HG03354 (cell line): ENCODE data around the gene AKAP13.

ENCODE experiments used
- ATAC-seq: cut with Tn5 transposase; IDR thresholded peaks from one replicate; pipeline ENCODE4 v1.9.1; 2021; ENCODE audit warnings: mild to moderate bottlenecking; ENCODE audit not compliant: unreplicated experiment, poor library complexity, severe bottlenecking

AKAP13 gene

DNA sequence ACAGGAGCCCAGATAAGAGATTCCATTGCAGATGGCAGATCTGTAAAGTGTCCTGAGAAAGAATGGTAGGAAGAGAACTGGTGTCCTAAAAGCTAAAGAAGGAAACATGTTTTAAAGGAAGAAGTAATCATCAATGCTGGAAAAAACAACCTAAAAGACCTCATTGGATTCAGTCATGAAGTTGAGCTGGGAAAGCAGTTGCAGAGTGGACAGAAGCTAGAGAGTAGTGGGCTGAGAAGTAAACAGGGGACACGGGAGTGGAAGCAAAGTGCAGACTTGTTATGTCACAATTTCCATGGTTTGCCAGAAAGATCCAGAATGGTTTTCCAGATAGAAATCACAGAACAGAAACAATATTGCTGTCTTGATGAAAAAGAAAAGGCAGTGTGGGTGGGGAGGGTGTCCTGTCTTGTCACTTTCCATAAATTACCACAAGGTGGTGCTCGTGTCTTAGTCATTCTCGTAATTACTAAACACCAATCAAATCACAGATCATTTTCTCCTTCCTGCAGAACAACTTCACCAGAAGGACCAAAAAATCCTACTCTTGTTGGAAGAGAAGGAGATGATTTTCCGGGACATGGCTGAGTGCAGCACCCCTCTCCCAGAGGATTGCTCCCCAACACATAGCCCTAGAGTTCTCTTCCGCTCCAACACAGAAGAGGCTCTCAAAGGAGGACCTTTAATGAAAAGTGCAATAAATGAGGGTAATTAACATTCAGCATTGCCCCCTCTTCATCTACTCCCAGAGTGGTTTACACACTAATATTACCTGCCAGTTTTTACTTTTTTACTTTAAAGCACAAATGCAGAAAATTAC lies 349.8 kb downstream of the AKAP13 start:
- peak; percentile 85 for ATAC-seq

DNA sequence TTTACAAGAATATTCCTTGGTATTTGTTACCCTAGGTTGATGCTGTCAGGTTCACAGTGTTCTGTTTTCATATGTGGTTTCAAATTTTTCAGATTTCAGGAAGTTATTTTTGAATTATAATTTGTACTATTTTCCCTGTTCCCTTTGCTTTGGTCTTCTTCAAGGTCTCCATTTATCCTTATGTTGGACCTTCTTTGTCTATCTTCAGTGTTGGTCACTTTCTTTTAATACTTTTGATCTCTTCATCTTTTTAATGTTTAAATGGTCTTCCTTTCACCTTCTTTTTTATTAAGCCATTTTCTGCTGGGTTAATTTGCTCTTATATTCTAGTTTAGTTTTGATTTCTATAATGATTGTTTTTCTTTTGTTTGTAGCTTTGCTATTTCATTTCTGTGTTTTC lies 353.0 kb downstream of the AKAP13 start:
- ATAC-seq: no peak

DNA sequence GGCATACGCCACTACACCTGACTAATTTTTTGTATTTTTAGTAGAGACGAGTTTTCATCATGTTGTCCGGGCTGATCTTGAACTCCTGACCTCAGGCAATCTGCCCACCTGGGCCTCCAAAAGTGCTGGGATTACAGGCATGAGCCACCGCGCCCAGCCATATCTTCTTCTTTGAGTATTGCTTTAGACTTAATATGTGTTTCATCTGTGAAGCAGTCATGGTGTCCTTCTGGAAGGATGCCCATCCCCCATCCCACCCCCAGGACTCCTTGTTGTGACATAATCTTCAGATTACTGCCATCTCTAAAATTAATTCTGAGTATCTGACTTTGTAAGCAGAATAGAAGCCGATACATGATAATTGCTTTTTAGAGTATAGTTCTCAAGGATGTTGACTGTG lies 356.7 kb downstream of the AKAP13 start:
- no peak for ATAC-seq

DNA sequence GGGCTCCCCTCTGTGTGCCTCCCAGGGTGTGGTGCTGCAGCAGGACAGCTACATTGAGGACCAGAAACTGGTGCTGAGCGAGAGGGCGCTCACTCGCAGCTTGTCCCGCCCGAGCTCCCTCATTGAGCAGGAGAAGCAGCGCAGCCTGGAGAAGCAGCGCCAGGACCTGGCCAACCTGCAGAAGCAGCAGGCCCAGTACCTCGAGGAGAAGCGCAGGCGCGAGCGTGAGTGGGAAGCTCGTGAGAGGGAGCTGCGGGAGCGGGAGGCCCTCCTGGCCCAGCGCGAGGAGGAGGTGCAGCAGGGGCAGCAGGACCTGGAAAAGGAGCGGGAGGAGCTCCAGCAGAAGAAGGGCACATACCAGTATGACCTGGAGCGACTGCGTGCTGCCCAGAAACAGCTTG lies 360.6 kb downstream of the AKAP13 start:
- ATAC-seq: no peak

DNA sequence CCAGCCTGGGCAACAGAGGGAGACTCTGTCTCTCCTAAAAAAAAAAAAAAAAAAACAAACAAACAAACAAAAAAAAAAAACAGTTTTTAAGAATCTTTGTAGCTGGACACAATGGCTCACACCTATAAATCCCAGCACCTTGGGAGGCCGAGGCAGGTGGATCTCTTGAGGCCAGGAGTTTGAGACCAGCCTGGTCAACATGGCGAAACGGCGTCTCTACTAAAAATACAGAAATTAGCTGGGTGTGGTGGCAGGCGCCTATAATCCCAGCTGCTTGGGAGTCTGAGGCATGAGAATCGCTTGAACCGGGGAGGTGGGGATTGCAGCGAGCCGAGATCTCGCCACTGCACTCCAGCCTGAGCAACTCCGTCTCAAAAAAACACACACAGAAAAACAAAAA lies 361.3 kb downstream of the AKAP13 start:
- ATAC-seq: no peak

DNA sequence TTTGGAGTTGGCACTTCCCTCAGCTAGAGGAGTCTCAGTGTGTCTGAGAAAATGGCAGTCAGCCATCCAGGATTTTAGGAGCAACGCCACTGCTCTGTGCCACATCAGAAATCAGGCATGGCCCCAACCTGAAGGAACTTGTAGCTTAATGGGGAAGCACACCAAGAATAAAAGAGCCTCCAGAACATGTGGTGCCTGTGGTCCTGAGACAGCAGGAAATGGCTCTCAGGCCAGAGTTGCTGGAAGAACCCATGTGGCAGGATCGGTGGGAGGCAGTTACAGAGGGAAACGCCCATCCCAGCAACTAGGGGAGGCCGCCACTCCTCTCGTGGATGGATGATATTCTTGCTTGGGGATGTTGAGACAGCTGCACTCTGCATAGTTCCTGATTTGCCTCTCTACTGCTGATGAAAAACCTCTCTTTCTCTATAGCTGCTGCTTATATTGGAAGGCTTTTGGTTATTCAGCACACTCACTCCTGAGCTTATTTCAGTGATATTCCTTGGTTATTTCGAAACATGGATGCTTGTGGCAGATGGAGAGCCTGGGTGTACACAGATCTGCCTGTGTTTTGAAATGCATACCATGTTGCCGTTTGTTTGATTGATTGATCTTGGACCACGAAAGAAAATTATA lies 361.9 kb downstream of the AKAP13 start:
- ATAC-seq: no peak

DNA sequence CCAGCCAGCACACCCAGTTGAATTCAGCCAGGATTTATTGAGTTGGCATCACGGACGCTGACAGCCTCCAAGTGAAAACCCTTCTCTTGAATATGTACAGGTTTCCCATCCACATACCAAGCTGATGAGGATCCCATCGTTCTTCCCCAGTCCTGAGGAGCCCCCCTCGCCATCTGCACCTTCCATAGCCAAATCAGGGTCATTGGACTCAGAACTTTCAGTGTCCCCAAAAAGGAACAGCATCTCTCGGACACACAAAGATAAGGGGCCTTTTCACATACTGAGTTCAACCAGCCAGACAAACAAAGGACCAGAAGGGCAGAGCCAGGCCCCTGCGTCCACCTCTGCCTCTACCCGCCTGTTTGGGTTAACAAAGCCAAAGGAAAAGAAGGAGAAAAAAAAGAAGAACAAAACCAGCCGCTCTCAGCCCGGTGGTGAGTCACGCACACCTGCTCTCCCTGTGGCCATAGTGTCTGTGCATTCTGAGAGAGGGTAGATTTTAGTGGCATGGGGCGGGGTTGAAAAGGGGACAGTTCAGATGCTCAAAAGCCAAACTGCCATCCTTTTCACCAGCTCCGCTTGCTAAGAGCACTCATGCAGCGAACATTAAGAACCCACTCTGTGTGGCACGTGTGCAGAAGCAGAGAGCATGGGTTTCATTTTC lies 363.1 kb downstream of the AKAP13 start:
- no peak for ATAC-seq

DNA sequence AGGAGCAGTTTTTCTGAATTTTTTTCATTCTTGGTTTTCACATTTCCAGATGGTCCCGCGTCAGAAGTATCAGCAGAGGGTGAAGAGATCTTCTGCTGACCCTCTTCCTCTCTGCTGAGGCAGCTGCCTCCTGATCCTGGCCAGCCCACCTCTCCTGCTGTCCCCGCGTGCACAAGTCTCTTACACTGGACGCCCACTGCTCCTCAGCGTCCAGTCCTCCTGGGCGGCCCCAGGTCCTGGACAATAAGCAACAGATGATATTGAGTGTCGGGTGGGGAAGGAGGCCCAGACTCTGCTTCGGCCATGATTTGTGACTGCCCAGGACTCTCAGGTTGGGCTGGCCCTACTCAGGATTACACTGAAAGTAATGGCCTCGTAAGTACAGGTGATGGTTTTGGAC lies 364.2 kb downstream of the AKAP13 start:
- no peak for ATAC-seq

DNA sequence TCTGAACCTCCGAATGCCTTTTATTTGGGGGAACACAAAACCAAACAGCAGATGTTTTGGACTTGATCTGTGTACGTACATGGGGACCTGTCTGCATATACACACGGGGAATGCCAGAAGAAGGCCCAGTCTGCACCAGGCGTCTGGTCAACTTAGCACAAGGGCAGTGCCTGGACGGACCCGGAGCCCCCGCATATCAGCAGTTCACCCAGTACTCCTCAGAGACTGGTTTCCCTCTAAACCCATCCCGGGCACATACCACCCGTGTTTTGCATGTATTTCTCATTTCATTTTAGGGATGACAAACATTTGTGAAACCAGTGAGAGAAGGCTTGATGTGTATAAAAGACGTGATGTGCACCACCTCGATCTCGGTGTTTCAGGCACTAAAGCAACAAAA lies 364.6 kb downstream of the AKAP13 start:
- ATAC-seq: no peak

DNA sequence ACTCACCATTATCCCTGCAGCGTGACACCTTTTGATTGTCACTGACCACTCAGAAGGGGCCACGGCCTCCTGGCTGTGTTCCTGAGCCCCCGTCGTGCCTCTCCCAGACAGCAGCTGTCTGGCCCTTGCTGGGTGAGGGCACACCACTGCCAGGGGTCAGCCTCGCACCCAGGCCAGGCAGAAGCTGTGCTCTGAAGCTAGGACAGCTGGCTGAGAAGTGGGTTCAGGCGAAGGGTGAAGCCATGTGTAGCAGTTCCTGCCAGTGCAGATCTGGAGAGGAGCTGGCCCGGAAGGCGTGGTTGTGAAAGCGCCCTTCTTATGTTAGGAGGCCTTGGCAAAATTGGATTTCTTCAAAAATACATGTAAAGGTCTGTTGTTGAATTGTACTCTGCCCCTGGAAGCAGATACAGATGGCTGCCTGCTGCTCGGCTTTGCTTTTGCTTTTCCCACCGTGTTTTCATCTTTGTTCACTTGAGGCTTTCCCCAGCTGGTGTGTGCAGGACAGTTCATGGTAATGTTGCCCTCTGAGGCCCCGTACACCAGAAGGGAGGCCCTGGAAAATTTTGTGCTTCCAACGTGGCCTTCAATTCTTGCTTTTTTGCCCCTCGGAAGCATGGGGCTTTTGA lies 365.2 kb downstream of the AKAP13 start:
- no peak for ATAC-seq

DNA sequence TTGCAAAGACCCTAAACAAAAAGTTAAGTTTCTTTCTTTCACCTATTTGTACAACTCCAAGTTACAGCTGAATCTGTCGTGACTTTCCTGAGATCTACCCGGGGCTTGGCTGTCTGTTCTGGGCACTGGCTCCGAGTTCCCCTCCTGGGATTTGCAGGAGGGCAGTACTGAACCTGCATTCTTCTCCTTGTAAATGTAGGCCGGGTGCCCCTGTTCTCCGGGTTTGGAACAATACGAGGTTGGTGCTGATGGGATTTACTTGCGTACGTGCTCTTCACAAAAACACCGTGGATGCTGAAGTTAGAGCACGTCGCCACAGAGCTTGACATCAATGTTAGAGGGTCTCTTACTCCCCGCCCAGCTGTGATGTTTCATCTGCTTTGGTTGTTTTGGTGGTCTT lies 366.2 kb downstream of the AKAP13 start:
- no peak for ATAC-seq

DNA sequence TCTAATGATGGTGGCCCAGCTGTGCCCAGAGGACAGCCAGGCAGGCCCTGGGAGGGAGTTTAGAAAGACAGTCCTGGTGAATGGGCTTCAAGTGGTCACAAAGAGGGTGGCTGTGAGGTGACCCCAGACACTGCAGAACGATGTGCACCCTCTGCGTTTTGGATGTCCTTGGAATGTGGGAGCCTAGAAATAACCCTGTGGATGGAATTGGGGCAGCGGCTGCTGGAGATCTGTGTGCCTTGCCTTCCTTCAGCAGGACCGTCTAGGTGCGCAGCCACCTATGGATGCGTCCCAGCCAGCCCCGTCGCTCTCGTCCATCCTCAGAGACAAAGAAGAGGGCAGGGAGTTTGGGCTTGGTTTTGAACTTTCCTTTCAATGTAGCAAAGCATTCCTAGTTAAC lies 367.8 kb downstream of the AKAP13 start:
- ATAC-seq: no peak

DNA sequence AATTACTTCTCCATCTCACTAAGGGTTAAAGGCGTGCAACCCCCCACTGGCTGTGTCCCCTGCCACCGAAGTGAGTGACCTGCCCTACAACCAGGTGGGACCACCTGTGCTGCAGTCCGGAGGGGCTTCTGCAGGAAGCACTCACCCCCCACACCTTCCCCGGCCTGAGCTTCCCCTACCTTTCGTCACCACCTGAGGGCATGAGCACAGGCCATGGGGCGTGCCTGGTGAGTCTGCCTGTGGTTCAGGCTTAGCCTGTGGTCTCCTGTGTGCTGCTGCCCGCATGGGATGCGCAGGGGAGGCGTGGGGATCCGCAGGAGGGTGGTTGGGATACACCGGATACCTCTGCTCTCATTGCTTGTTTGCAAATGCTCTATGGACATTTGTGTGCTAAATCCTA lies 368.3 kb downstream of the AKAP13 start:
- no peak for ATAC-seq

DNA sequence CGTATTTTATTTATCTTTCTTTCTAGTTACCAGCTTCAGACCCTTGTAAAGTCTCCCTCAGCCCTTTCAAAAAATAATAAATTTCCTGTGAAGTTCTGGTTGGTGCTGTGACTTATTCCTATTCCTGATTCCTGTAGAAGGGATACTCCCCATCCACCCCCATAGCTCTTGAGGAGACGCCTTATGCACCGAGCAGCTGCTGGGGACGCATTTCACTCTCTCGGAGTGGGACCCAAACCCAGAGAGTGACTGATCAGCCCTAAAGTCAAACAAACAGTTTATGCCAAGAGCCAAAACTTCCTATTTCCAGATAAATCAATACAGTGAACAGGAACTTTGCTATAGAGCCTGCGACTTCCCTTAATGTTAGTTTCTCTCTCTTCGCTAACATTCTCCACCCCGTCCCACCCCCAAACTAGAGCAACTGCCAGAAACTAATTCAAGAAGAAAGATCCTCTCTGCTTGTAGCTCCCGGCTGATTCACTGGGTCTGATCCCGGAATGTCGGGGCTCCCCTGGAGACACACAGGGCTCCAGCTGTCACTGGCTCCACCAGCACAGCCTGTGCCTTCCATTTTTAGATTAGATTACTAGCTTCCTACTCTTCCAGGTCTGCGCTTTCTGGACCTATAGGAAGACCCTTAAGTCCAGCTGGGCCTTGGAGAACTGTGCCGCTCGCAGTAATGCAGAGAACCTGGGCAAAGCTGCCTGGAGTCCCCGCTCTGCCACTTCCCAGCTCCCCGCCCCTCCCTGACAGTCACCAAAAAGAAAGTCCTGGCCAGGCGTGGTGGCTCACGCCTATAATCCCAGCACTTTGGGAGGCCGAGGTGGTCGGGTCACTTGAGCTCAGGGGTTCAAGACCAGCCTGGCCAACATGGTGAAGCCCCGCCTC lies 369.1 kb downstream of the AKAP13 start:
- ATAC-seq: no peak

DNA sequence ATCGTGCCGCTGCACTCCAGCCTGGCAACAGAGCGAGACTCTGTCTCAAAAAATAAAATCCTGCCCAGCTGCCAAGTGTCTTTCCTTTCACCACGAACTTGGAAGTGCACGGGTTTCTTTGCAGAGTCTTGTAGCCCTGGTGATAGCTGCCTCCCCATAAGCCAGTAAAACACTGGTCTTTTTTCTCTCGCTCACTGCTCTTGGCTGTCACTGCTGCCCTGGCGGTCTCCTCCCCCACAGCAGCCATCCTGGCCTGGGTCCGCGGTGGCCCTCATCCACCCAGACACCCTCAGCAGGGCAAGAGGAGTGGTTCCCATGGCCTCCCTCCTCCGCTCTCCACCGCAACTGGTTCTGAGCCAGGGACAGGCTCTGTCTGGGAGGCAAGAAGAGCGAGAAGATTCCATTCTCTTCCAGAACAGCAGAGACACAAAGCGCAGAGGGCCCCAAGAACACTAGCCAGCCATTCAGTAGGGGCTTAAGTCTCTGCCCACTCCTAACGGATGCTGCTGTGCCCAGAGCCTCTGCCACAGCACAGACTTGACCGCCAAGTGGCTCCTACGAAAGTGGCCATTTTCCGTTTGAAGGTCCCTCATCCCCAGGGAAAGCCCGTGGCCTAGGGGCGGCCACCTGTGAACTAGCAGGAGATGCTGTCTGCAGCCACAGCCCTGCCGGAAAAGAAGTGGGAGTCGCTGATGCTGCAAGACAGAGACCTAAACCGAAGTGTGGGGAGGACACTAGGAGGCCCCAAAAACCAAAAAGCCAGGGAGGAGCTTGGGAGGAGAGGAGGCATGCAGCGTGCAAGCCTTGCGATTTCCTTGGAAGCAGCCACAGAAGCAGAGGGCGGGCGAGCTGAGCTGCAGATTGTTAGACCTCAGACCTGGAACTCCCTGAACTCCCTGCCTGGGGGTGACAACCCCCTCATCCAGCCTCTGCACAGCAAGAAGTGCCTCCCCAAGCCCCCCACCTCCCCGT lies 370.2 kb downstream of the AKAP13 start:
- ATAC-seq: no peak

DNA sequence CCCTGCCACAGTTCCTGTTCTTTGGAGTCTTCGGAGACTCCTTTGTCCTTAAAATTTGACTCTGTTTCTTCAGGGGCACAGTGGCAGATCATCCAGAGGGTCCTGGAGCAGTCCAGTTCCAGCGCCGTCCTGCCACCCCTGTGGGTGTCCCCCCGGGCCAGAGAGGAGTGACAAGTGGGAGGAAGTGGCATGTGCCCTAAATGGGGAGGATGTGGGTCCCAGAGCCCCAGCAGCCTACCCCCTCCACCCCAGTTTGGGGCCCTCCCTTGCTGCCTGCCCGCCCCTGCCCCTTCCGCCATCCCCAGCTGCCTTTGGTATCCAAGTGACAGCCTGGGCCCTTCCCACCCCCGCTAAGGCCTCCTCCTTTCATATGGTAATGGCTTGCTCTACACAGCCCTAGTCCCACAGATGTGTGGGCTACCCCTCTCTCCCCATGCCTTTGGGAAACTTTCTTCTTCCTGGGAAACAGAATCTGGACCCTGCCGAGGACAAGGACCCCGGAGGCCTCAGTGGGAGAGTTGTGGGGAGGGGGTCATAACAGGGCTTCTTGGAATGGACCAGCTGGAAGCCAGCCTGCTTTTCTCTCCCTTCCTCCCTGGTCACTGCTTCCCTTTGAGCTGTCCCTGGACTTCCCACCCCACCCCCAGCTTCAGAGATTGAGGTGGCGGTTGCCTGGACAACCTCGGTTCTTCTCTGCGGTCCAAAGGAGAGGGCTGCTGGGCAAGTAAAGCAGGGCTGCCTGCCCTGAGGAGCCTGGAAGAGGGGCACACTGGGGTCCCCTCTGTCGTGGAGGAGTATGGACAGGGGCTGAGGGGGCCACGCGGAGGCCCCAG lies 371.1 kb downstream of the AKAP13 start:
- ATAC-seq: no peak

DNA sequence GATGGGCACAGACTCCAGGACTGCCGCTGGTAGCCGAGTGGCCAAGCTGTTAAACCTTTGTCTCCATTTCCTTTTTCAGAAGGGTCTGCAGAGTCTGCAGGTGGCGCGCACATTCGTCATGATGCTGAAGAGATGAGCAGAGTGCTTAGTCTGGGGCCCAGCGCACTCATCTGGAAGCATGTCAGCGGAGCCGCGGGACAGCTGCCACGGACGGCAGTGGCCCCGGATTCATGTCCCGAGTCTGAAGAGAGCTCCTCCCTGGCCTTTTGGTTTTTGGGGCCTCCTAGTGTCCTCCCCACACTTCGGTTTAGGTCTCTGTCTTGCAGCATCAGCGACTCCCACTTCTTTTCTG lies 371.7 kb downstream of the AKAP13 start:
- no peak for ATAC-seq

DNA sequence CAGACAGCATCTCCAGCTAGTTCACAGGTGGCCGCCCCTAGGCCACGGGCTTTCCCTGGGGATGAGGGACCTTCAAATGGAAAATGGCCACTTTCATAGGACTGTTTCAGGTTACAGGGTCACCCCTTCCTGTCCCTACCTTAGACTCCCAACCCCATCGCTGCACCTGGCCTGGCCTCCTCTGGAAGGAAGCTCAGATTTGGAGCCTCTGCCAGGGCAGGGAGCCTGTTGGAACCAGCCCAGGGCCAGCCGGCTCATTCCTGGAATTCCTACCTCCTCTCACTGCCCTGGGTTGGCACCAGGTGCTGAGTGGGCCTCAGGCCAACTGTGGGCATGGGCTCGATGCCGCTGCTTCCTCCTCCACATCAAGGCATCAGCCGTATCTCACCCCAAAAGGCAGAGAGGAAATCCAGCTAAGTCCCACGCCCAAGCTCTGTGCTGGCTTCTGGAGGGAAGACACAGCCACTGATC lies 372.1 kb downstream of the AKAP13 start:
- no peak for ATAC-seq
